Measurements from ENCODE around the gene ABCB10.

The ABCB10 gene

GRCh38 chr1:229582011-229582694 lies 23.6 kb upstream of the ABCB10 start:
- CTCF ChIA-PET, result no interaction called here

GRCh38 chr1:229581485-229581884 lies 23.0 kb upstream of the ABCB10 start:
- ChIA-PET CTCF (no interaction called here), POLR2A (no interaction called here)
- Histone ChIP-seq H3K4me1 (ENCODE audit: control extremely low read depth in 1 of 4, control insufficient read depth in 4 of 4, insufficient read depth in 4 of 4, low read length in 3 of 4) (peaks cover 0 to 12% (median 7%) of the 10 kb centered on the region in 4 experiments), H3K36me3 (ENCODE audit: control insufficient read depth in 4 of 4, insufficient read depth in 4 of 4, low read length in 3 of 4) (no peaks in the 10 kb centered on the region), H3K27ac (ENCODE audit: insufficient read depth in 1 of 2, low read depth in 1 of 2, low read length in 2 of 2, poor library complexity in 1 of 2, severe bottlenecking in 2 of 2) (no peak overlapping the region), H3K9me3 (ENCODE audit: control extremely low read depth in 1 of 5, control insufficient read depth in 4 of 5, insufficient read depth in 2 of 5, low read depth in 1 of 5, low read length in 4 of 5) (no peaks in the 10 kb centered on the region), H3K4me3 (ENCODE audit: control insufficient read depth in 1 of 7, extremely low read depth in 1 of 7, insufficient read depth in 4 of 7, low read depth in 2 of 7, low read length in 6 of 7) (no peak overlapping the region), H3K27me3 (replicated peaks in 2 of 5; ENCODE audit: control insufficient read depth in 4 of 5, insufficient read depth in 5 of 5, low read length in 4 of 5) (no peaks in the 10 kb centered on the region)
- WGBS (ENCODE audit: insufficient coverage), result 100% methylated on average over 1 of the region's 3 CpGs
- no peak for DNase-seq

More at GRCh38 chr1:229582011-229582694, 23.6 kb upstream of the ABCB10 start:
- no peaks in the 10 kb centered on the region for H3K36me3 ChIP-seq (ENCODE audit: control insufficient read depth in 4 of 4, insufficient read depth in 4 of 4, low read length in 3 of 4)
- no peak overlapping the region for H3K27ac ChIP-seq (ENCODE audit: insufficient read depth in 1 of 2, low read depth in 1 of 2, low read length in 2 of 2, poor library complexity in 1 of 2, severe bottlenecking in 2 of 2)
- no peak for DNase-seq
- H3K4me3 ChIP-seq (ENCODE audit: control insufficient read depth in 1 of 7, extremely low read depth in 1 of 7, insufficient read depth in 4 of 7, low read depth in 2 of 7, low read length in 6 of 7), result no peak overlapping the region
- POLR2A ChIA-PET, result no interaction called here
- H3K9me3 ChIP-seq (ENCODE audit: control extremely low read depth in 1 of 5, control insufficient read depth in 4 of 5, insufficient read depth in 2 of 5, low read depth in 1 of 5, low read length in 4 of 5), result no peaks in the 10 kb centered on the region
- 85% methylated on average over 9 of the region's 11 CpGs for WGBS (ENCODE audit: insufficient coverage)
- H3K4me1 ChIP-seq (ENCODE audit: control extremely low read depth in 1 of 4, control insufficient read depth in 4 of 4, insufficient read depth in 4 of 4, low read length in 3 of 4), result peaks cover 0 to 12% (median 7%) of the 10 kb centered on the region in 4 experiments
- no peaks in the 10 kb centered on the region for H3K27me3 ChIP-seq (replicated peaks in 2 of 5; ENCODE audit: control insufficient read depth in 4 of 5, insufficient read depth in 5 of 5, low read length in 4 of 5)

- Histone ChIP-seq H3K27ac (ENCODE audit: insufficient read depth in 1 of 2, low read depth in 1 of 2, low read length in 2 of 2, poor library complexity in 1 of 2, severe bottlenecking in 2 of 2) (no peak overlapping the region), H3K36me3 (ENCODE audit: control insufficient read depth in 4 of 4, insufficient read depth in 4 of 4, low read length in 3 of 4) (no peaks in the 10 kb centered on the region), H3K27me3 (replicated peaks in 2 of 5; ENCODE audit: control insufficient read depth in 4 of 5, insufficient read depth in 5 of 5, low read length in 4 of 5) (no peaks in the 10 kb centered on the region), H3K4me1 (ENCODE audit: control extremely low read depth in 1 of 4, control insufficient read depth in 4 of 4, insufficient read depth in 4 of 4, low read length in 3 of 4) (peaks cover 0 to 12% (median 7%) of the 10 kb centered on the region in 4 experiments), H3K9me3 (ENCODE audit: control extremely low read depth in 1 of 5, control insufficient read depth in 4 of 5, insufficient read depth in 2 of 5, low read depth in 1 of 5, low read length in 4 of 5) (no peaks in the 10 kb centered on the region), H3K4me3 (ENCODE audit: control insufficient read depth in 1 of 7, extremely low read depth in 1 of 7, insufficient read depth in 4 of 7, low read depth in 2 of 7, low read length in 6 of 7) (peak overlapping the region in 4 of 7 experiments; percentile 54 to 74 (median 64))
- CTCF ChIA-PET, result interaction anchor here (0.9 to 1.9 kb wide), 4 partner anchors 9 to 238 kb away, joined by 4 to 6 read pairs (median 4); partner anchors contain the start of gene ABCB10
- DNase-seq, result peak; percentile 39 to 68 (median 64)
- WGBS (ENCODE audit: insufficient coverage), result 55% methylated on average over 6 of the region's 9 CpGs
- POLR2A ChIA-PET, result no interaction called here
Measured at GRCh38 chr1:229579059-229579673, 20.7 kb upstream of the ABCB10 start.

GRCh38 chr1:229578168-229579058 lies 19.9 kb upstream of the ABCB10 start:
- ChIA-PET POLR2A (no interaction called here), CTCF (interaction anchor here (0.9 to 1.9 kb wide), 4 partner anchors 10 to 238 kb away, joined by 4 to 6 read pairs (median 4); partner anchors contain the start of gene ABCB10)
- peak in 1 of 3 donors; percentile 57 for DNase-seq
- Histone ChIP-seq H3K9me3 (ENCODE audit: control extremely low read depth in 1 of 5, control insufficient read depth in 4 of 5, insufficient read depth in 2 of 5, low read depth in 1 of 5, low read length in 4 of 5) (no peaks in the 10 kb centered on the region), H3K27ac (ENCODE audit: insufficient read depth in 1 of 2, low read depth in 1 of 2, low read length in 2 of 2, poor library complexity in 1 of 2, severe bottlenecking in 2 of 2) (no peak overlapping the region), H3K4me1 (ENCODE audit: control extremely low read depth in 1 of 4, control insufficient read depth in 4 of 4, insufficient read depth in 4 of 4, low read length in 3 of 4) (peaks cover 0 to 12% (median 7%) of the 10 kb centered on the region in 4 experiments), H3K36me3 (ENCODE audit: control insufficient read depth in 4 of 4, insufficient read depth in 4 of 4, low read length in 3 of 4) (no peaks in the 10 kb centered on the region), H3K4me3 (ENCODE audit: control insufficient read depth in 1 of 7, extremely low read depth in 1 of 7, insufficient read depth in 4 of 7, low read depth in 2 of 7, low read length in 6 of 7) (peak overlapping the region in 4 of 7 experiments; percentile 54 to 74 (median 64)), H3K27me3 (replicated peaks in 2 of 5; ENCODE audit: control insufficient read depth in 4 of 5, insufficient read depth in 5 of 5, low read length in 4 of 5) (no peaks in the 10 kb centered on the region)
- 85% methylated on average over 9 of the region's 14 CpGs for WGBS (ENCODE audit: insufficient coverage)

GRCh38 chr1:229574679-229575442 lies 16.4 kb upstream of the ABCB10 start:
- ChIA-PET CTCF (no interaction called here), POLR2A (no interaction called here)
- 94% methylated on average over 6 of the region's 6 CpGs for WGBS (ENCODE audit: insufficient coverage)
- Histone ChIP-seq H3K36me3 (ENCODE audit: control insufficient read depth in 4 of 4, insufficient read depth in 4 of 4, low read length in 3 of 4) (no peaks in the 10 kb centered on the region), H3K27me3 (replicated peaks in 2 of 5; ENCODE audit: control insufficient read depth in 4 of 5, insufficient read depth in 5 of 5, low read length in 4 of 5) (no peaks in the 10 kb centered on the region), H3K4me1 (ENCODE audit: control extremely low read depth in 1 of 4, control insufficient read depth in 4 of 4, insufficient read depth in 4 of 4, low read length in 3 of 4) (peaks cover 0 to 9% (median 7%) of the 10 kb centered on the region in 4 experiments), H3K27ac (ENCODE audit: insufficient read depth in 1 of 2, low read depth in 1 of 2, low read length in 2 of 2, poor library complexity in 1 of 2, severe bottlenecking in 2 of 2) (no peak overlapping the region), H3K9me3 (ENCODE audit: control extremely low read depth in 1 of 5, control insufficient read depth in 4 of 5, insufficient read depth in 2 of 5, low read depth in 1 of 5, low read length in 4 of 5) (no peaks in the 10 kb centered on the region), H3K4me3 (ENCODE audit: control insufficient read depth in 1 of 7, extremely low read depth in 1 of 7, insufficient read depth in 4 of 7, low read depth in 2 of 7, low read length in 6 of 7) (no peak overlapping the region)
- DNase-seq, result no peak

- no peaks in the 10 kb centered on the region for H3K9me3 ChIP-seq (ENCODE audit: control extremely low read depth in 1 of 5, control insufficient read depth in 4 of 5, insufficient read depth in 2 of 5, low read depth in 1 of 5, low read length in 4 of 5)
- H3K36me3 ChIP-seq (ENCODE audit: control insufficient read depth in 4 of 4, insufficient read depth in 4 of 4, low read length in 3 of 4), result no peaks in the 10 kb centered on the region
- 88% methylated on average over 1 of the region's 2 CpGs for WGBS (ENCODE audit: insufficient coverage)
- no peak overlapping the region for H3K4me3 ChIP-seq (ENCODE audit: control insufficient read depth in 1 of 7, extremely low read depth in 1 of 7, insufficient read depth in 4 of 7, low read depth in 2 of 7, low read length in 6 of 7)
- CTCF ChIA-PET, result no interaction called here
- no peak for DNase-seq
- H3K4me1 ChIP-seq (ENCODE audit: control extremely low read depth in 1 of 4, control insufficient read depth in 4 of 4, insufficient read depth in 4 of 4, low read length in 3 of 4), result no peaks in the 10 kb centered on the region
- no peaks in the 10 kb centered on the region for H3K27me3 ChIP-seq (replicated peaks in 2 of 5; ENCODE audit: control insufficient read depth in 4 of 5, insufficient read depth in 5 of 5, low read length in 4 of 5)
- POLR2A ChIA-PET, result no interaction called here
- H3K27ac ChIP-seq (ENCODE audit: insufficient read depth in 1 of 2, low read depth in 1 of 2, low read length in 2 of 2, poor library complexity in 1 of 2, severe bottlenecking in 2 of 2), result no peak overlapping the region
Measured at GRCh38 chr1:229572286-229572685, 13.8 kb upstream of the ABCB10 start.

Data from common myeloid progenitor, CD34-positive (primary cell).